Uterus (tissue), 2 donors: Measurements from ENCODE around the gene NEDD1.

Source experiments
- CTCF ChIP-seq, 4 experiments: fragments of 200-600 bp in 2 of 4; fragments of 450-650 bp in 2 of 4; sonication (generic) in 2 of 4; IDR thresholded peaks; one replicate each; pipeline ENCODE4 v1.5.1; 2016 to 2019; ENCODE audit warnings: antibody characterized with exemption in 4 of 4, mild to moderate bottlenecking in 2 of 4, moderate library complexity in 1 of 4
- POLR2A ChIP-seq, 2 donors: fragments of 450-650 bp; IDR thresholded peaks; one replicate each; pipeline ENCODE4 v1.6.1; 2016; ENCODE audit warnings: antibody characterized with exemption in 2 of 2, mild to moderate bottlenecking in 1 of 2, moderate library complexity in 1 of 2

- TF ChIP-seq CTCF (IDR thresholded peaks at IDR 0.05) (no peak), POLR2A (IDR thresholded peaks at IDR 0.05) (no peak)
Observed at GRCh38 chr12:96878704-96879103, 28.4 kb upstream of the NEDD1 start.
